Thyroid gland (tissue), 4 donors: ENCODE measurements around the gene RNF11.

Experiments
- POLR2A ChIP-seq, 2 donors: fragments of 450-650 bp; IDR thresholded peaks; one replicate each; pipeline ENCODE4 v1.6.1; 2017; ENCODE audit warnings: antibody characterized with exemption in 2 of 2, mild to moderate bottlenecking in 2 of 2, moderate library complexity in 1 of 2
- TF ChIP-seq, protein P1 (sequence below), 6 experiments: fragments of 200-600 bp in 3 of 6; fragments of 450-650 bp in 3 of 6; sonication (generic) in 3 of 6; IDR thresholded peaks; one replicate each; pipeline ENCODE4 v1.5.1; 2016 to 2019; ENCODE audit warnings: antibody characterized with exemption in 6 of 6, mild to moderate bottlenecking in 2 of 6, inconsistent platforms in 1 of 6, moderate library complexity in 1 of 6

DNA sequence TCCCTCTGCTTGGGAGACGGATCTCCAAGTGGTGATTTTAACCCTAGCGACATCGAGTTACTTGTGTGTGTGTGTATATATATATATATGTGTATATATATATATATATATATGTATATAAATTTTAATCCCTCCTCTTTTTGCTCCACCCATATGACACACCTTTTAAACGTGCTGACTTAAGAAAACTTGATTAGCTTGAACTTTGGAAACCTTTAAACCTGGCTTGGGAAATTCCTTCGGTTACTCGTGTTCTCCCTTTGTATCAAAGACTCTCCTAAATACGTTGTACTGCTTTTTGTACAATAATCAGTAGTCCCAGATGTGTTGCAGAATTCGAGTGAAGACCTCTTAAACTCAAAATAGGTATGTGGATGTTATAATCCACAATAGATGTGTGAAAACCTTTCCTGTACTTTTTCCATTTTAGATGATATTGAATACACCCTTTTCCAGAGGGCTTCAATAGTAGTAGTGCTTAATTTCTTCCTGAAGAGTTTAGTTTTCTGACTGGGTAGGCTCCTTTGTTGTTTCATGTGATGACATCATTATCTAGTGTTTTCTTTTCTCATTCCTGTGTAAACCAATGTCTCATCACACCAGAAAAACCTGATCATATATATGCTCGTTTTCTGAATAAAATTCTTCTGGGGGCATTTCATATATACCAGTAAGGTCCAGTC, 1.4 kb downstream of the RNF11 start:
- TF ChIP-seq, protein P1, sequence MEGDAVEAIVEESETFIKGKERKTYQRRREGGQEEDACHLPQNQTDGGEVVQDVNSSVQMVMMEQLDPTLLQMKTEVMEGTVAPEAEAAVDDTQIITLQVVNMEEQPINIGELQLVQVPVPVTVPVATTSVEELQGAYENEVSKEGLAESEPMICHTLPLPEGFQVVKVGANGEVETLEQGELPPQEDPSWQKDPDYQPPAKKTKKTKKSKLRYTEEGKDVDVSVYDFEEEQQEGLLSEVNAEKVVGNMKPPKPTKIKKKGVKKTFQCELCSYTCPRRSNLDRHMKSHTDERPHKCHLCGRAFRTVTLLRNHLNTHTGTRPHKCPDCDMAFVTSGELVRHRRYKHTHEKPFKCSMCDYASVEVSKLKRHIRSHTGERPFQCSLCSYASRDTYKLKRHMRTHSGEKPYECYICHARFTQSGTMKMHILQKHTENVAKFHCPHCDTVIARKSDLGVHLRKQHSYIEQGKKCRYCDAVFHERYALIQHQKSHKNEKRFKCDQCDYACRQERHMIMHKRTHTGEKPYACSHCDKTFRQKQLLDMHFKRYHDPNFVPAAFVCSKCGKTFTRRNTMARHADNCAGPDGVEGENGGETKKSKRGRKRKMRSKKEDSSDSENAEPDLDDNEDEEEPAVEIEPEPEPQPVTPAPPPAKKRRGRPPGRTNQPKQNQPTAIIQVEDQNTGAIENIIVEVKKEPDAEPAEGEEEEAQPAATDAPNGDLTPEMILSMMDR (IDR thresholded peaks at IDR 0.05), result no peak
- peak in 1 of 2 donors; percentile 56 for TF ChIP-seq POLR2A (IDR thresholded peaks at IDR 0.05)
